GM19238 (cell line): Measurements from ENCODE around the gene FNDC3A.
"Not testable (repeated sequence)": the region's sequence is repeated elsewhere in the genome, so short reads cannot be mapped to it uniquely, and the experiment has no call there.

ENCODE experiments used
- DNase-seq: peaks from one replicate; pipeline ENCODE4 v3.0.0; 2011; ENCODE audit warnings: low spot score; ENCODE audit not compliant: insufficient read length

Gene FNDC3A

DNA sequence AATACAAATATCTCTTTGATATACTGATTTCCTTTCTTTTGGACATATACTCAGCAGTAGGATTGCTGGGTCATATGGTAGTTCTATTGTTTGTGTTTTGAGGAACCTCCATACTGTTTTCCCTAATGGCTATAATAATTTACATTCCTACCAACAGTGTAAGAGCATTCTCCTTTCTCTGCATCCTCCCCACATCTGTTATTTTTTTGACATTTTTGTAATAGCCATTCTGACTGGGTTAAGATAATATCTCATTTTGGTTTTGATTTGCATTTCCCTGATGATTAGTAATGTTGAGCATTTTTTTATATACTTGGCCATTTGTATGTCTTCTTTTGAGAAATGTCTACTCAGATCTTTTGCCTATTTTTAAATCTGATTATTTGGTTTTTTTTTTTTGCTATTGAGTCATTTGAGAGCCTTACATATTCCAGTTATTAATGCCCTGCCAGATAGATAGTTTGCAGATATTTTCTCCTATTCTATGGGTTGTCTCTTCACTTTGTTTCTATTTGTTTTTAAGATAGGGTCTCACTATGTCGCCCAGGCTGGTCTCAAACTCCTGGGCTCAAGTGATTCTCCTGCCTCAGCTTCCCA is 95.7 kb downstream of the FNDC3A start:
- DNase-seq, result no peak

DNA sequence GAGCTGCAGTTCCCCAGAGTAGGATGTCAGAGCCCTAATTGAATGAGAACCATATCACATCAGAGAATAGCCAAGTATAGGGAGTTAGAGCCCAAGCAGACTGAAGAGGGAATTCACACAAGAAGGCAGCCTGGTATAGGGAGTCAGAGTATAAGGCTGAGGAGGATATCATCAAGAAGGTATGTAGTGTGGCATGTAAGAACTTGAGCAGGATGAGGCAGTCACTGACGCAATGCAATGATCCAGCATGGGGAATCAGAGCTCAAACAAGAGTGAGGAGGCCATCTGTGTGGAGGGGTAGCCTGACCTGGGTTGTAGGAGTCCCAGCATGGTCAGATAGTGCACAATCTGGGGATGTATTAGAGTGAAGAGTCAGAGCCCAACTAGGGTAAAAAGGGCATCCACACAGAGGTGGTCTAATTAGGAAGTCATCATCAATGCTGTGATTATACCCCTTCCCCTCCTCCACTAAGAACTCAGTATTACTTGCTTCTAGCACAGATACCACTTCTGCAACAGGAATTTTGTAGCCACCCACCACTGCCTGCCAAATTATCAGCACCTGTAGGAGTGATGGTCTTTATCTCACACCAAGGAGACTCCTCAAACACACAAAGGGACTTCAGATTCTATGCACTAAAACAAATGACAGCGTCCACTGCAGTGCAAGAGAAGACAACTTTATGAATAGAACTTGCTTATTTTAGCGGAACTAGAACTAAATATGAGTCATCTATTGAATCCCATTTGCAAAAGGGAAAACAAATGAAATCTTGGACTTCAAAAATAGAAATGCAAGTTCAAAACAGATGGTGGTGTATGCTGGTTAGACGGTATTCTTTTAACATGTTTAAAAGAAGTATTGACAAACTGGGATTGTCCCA is 107.2 kb downstream of the FNDC3A start:
- no peak for DNase-seq

- no peak for DNase-seq
These were observed 109.2 kb downstream of the FNDC3A start for GRCh38 chr13:49084961-49085360.

- no peak for DNase-seq
These were observed 111.0 kb downstream of the FNDC3A start for GRCh38 chr13:49086722-49087121.

DNA sequence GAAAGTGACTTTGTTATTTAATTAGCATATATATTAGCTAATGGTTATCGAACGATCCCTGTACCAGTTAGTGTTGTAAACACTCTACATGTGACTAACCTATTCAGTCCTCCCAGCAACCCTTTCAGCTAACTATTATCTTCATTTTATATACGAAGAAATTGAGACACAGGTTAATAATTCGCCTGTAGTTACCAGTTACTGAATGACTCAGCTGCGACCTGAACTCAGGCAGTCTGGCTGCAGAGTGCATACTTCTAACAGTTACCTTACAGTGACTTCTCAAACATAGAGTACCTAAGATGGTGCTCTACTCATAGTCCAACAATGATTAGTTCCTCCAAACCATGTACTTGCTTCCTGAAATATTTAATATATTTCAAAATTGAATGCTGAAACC is 117.7 kb downstream of the FNDC3A start:
- no peak for DNase-seq

DNA sequence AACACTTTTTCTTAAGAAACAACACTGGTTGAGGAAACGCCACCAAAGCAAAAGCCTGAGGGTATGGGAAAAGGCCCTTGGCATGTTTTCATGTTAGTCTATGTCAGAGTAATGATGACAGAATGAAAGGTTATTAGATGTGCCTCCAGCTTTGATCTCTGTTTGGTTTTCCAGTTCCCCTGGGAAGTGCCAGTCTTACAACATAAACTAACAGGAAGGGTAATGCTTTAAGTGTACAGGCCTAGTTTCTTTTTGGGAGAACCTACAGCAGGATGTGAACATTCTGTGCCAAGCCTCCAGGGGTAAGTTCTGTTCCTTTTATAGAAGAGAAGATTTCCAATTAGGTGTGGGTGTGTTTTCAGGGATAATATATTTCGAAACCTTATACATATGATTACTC is 121.7 kb downstream of the FNDC3A start:
- DNase-seq, result no peak

GRCh38 chr13:49098198-49098597 is 122.5 kb downstream of the FNDC3A start:
- no peak for DNase-seq

GRCh38 chr13:49098771-49099512 is 123.2 kb downstream of the FNDC3A start:
- DNase-seq, result no peak

DNA sequence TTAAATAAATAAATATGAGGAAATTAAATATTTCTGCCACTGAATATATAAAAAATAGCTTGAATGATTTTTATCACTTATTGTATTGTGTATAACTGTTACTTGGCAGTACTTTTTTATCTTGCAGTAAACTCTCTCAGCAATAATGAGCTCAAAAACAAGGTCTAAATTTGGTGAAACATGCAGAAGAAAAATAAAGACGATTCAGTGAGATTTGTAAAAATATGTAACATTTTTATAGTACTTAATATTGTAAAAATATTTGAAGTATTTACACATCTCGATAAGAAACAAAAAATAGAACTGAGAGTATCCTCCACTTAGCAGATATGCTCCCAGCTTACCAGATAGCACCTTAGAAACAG is 123.8 kb downstream of the FNDC3A start:
- DNase-seq, result no peak

GRCh38 chr13:49100637-49101570 is 125.2 kb downstream of the FNDC3A start:
- DNase-seq, result no peak

GRCh38 chr13:49108196-49108595 is 132.5 kb downstream of the FNDC3A start:
- no peak for DNase-seq

DNA sequence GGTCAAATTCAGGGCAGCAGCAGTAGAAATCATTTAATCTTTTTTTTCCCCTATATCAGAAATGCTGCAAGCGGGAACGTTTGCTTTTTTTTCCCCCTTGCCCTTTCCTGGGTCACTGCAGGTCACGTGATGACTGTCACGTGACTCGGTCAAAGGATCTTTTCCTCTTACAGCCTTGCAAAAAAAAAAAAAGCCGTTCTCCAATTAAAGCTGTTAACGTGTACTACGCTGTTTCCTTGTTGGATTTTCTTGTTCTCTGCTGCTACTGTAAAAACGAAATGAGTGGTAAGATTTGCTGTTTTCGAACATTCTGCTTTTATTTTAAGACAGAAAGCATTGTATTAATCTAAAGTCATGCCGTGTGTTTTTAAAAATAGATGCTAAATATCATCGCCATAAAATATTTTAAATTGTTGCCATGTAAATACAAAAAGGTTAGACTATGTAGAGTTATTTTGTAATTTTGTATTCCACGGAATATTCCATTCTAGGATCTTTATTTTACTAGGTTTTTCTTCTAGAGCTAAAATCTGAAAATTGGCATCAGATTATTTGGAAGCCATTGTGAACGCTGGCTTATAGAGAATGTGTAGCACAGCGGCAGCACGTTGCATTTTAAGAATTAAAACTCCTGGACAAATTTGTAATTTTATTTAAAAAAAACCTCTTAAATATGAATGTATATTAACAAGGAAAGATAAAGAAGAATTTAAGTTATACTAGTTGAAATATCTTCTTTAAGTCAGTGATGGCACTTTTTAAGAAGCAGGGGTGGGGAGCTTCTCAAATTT is 134.6 kb downstream of the FNDC3A start:
- peak; percentile 46 for DNase-seq

DNA sequence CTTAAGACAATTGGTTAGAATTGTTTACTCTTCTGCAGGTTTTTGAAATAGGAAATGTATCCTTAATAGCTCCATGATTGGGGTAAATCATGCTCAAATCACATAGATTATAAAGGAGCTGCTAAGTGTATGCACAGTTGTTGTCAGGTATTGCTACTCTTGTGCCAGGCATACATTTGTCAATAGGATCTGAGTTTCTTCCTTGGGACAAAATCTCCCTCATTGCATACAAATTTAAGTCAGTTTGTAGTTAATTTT is 135.1 kb downstream of the FNDC3A start:
- no peak for DNase-seq

GRCh38 chr13:49112782-49113525 is 137.2 kb downstream of the FNDC3A start:
- DNase-seq, result no peak

DNA sequence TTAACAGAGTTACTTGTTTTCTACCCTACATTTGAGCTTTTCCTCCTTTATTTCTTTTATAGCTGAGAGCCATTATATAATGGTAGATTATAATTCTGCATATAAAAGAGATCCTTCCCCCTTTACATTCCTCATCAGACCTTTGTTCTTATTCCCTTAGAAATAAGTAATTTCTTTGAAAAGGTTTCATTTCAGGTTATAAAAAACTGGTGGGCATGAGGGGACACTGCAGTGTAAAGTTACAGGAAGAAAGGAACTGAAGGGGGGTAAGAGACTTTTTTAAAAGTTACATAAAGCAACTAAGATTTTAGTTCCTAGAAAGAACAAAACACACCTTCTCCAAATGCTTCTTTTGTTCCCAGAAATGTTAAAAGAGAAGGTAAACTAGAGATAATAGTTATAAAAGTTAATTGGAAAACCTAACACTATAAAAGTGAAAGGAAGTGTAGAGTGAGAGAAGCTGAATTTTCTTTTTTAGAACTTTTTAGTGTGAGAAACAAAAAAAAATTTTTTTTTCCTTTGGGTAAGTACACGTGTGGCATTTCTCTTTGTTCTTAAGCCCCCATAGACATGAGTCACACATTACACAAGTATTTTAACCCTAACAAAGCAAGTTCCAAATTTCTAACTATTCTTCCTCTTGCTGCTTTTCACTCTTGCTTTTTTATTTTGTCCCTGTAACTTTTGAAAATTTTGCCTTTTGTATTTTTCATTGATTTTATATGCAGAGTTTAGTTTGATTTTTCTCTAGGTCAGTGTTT is 138.0 kb downstream of the FNDC3A start:
- DNase-seq, result no peak

DNA sequence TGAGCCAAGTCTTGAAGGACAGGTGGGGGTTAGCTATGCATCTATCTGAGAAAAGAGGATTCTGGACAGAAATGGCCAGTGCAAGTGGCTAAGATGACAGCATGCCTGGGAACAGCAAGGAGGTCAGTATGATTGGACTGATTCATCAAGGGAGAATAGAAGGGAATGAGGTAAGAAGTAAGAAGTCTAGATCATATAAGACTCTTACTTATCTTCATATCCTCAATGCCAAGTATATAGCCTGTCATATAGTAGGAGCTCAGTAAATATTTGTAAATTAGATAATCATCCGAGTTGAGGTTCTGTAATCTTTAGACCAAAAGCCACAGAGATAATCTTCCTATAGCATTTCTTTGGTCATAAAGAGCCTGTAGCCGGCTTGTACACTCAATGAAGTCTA is 141.2 kb downstream of the FNDC3A start:
- no peak for DNase-seq

DNA sequence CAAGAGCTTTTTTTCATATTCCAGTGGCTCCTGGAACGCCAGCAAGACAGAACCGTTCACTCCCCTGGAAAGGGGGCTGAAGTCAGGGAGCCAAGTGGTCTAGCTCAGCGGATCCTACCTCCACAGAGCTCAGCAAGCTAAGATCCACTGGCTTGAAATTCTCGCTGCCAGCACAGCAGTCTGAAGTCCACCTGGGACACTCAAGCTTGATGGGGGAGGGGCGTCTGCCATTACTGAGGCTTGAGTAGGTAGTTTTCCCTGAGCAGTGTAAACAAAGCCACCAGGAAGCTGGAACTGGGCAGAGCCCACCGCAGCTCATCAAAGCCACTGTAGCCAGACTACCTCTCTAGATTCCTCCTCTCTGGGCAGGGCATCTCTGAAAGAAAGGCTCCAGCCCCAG is 142.7 kb downstream of the FNDC3A start:
- not testable (repeated sequence) for DNase-seq

DNA sequence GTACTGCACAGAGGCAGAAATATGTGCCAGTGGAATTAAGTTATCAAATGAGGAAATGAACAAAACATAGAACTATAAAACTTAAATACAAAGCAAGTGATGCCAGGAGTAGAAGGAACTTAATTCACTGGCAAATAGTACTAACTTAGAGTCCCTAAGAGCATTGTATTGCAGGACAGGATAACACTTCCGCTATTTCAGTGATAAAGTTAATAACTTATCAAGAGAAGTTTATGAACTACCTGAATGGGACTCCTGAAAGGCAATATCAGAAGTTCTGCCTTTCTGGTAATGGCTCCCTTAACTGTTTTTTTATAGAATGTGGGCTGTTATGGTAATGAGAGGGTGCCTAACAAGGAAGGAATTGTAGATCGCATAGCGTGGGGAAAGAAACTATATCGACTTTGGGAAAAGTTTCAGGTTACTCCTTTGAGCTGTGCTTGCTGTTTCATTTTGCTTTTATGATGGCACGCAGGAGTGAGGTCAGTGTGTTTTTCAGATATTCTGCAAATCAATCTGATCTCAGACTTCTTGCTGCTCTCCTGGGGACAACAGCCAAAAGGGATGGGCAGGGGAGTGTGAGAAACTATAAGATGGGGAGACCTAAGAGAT is 149.1 kb downstream of the FNDC3A start:
- no peak for DNase-seq

GRCh38 chr13:49125964-49126524 is 150.3 kb downstream of the FNDC3A start:
- DNase-seq, result no peak
